Neural cell (in vitro differentiated cells): Measurements from ENCODE around the gene GPBAR1. TPM values are rescaled to one million over a fixed set of nuclear protein-coding genes. Genes with fewer than 3 reads are reported as not detected.

ENCODE experiments used
- H2AFZ ChIP-seq: fragments of 200-600, 300-800 bp; sonication (generic), shearing (Covaris generic); 2 replicates; pipeline ENCODE4 v1.6.0; 2014; ENCODE audit warnings: low read depth, mild to moderate bottlenecking, antibody characterized with exemption, low read length, moderate library complexity
- H3F3A ChIP-seq: fragments of 200-600 bp; shearing (Covaris generic); 2 replicates; pipeline ENCODE4 v1.6.1; 2016; ENCODE audit warnings: mild to moderate bottlenecking, moderate library complexity, mixed read lengths, antibody characterized with exemption, low read length; ENCODE audit not compliant: insufficient read depth, poor library complexity, severe bottlenecking
- H3K27ac ChIP-seq: fragments of 200-600, 300-800 bp; sonication (generic), shearing (Covaris generic); 2 replicates; pipeline ENCODE4 v1.5.1; 2014; ENCODE audit warnings: mild to moderate bottlenecking, low read length, moderate library complexity
- H3K27me3 ChIP-seq: fragments of 300-800, 200-600 bp; sonication (generic), shearing (Covaris generic); 2 replicates; pipeline ENCODE4 v1.6.0; 2014; ENCODE audit warnings: mild to moderate bottlenecking, low read depth, low read length, moderate library complexity; ENCODE audit not compliant: insufficient read depth
- H3K36me3 ChIP-seq: fragments of 300-800, 200-600 bp; sonication (generic), shearing (Covaris generic); 2 replicates; pipeline ENCODE4 v1.5.1; 2014; ENCODE audit warnings: mild to moderate bottlenecking, antibody characterized with exemption, low read length, moderate library complexity; ENCODE audit not compliant: insufficient read depth
- H3K4me2 ChIP-seq: fragments of 300-800, 200-600 bp; sonication (generic), shearing (Covaris generic); 2 replicates; pipeline ENCODE4 v1.6.0; 2014; ENCODE audit warnings: mild to moderate bottlenecking, low read length
- H3K4me3 ChIP-seq: fragments of 300-800, 200-600 bp; sonication (generic), shearing (Covaris generic); 2 replicates; pipeline ENCODE4 v1.5.1; 2014; ENCODE audit warnings: mild to moderate bottlenecking, low read length, moderate library complexity
- H3K79me2 ChIP-seq: fragments of 200-600 bp; shearing (Covaris generic); replicated peaks from 2 replicates; pipeline ENCODE4 v1.6.0; 2014; ENCODE audit warnings: mild to moderate bottlenecking, low read length, moderate library complexity; ENCODE audit not compliant: insufficient read depth
- H3K9ac ChIP-seq: fragments of 300-800, 200-600 bp; sonication (generic), shearing (Covaris generic); 2 replicates; pipeline ENCODE4 v1.6.1; 2016; ENCODE audit warnings: mild to moderate bottlenecking, low read length, mixed read lengths
- H3K9me2 ChIP-seq: fragments of 200-600 bp; shearing (Covaris generic); 2 replicates; pipeline ENCODE4 v1.6.1; 2016; ENCODE audit warnings: mild to moderate bottlenecking, low read length, mixed read lengths; ENCODE audit not compliant: insufficient read depth
- H3K9me3 ChIP-seq: fragments of 200-600, 300-800 bp; sonication (generic), shearing (Covaris generic); 2 replicates; pipeline ENCODE4 v1.6.1; 2016; ENCODE audit warnings: mild to moderate bottlenecking, mixed run types, low read length, moderate library complexity, mixed read lengths
- H4K20me1 ChIP-seq: fragments of 200-600 bp; shearing (Covaris generic); 2 replicates; pipeline ENCODE4 v1.6.1; 2016; ENCODE audit warnings: mild to moderate bottlenecking, mixed run types; ENCODE audit not compliant: insufficient read depth
- CTCF ChIP-seq: fragments of 450-650 bp; IDR thresholded peaks from 2 replicates; pipeline ENCODE4 v1.5.1; 2014; ENCODE audit warnings: antibody characterized with exemption, mild to moderate bottlenecking, moderate library complexity; ENCODE audit not compliant: poor library complexity, severe bottlenecking
- EP300 ChIP-seq: fragments of 450-650 bp; conservative IDR thresholded peaks from 2 replicates; pipeline ENCODE4 v1.6.1; 2014; ENCODE audit warnings: antibody characterized with exemption, mild to moderate bottlenecking, moderate library complexity; ENCODE audit not compliant: poor library complexity, severe bottlenecking
- EZH2 ChIP-seq: fragments of 200-600, 300-800 bp; shearing (Covaris generic), sonication (generic); IDR thresholded peaks from 2 replicates; pipeline ENCODE4 v1.6.1; 2014; ENCODE audit warnings: antibody characterized with exemption, low read length, borderline replicate concordance, mild to moderate bottlenecking; ENCODE audit not compliant: insufficient read depth, poor library complexity, severe bottlenecking
- MXI1 ChIP-seq: fragments of 450-650 bp; conservative IDR thresholded peaks from 2 replicates; pipeline ENCODE4 v1.6.1; 2014; ENCODE audit warnings: antibody characterized with exemption, mild to moderate bottlenecking; ENCODE audit not compliant: poor library complexity, severe bottlenecking
- POLR2AphosphoS5 ChIP-seq: IDR thresholded peaks from 2 replicates; pipeline ENCODE4 v1.6.1; 2012
- RAD21 ChIP-seq: fragments of 450-650 bp; conservative IDR thresholded peaks from 2 replicates; pipeline ENCODE4 v1.6.1; 2014; ENCODE audit warnings: antibody characterized with exemption, mild to moderate bottlenecking, moderate library complexity
- REST ChIP-seq: IDR thresholded peaks from 2 replicates; pipeline ENCODE4 v1.6.1; 2012; ENCODE audit warnings: borderline replicate concordance
- SMC3 ChIP-seq: fragments of 450-650 bp; conservative IDR thresholded peaks from 2 replicates; pipeline ENCODE4 v1.6.1; 2014; ENCODE audit warnings: antibody characterized with exemption, mild to moderate bottlenecking, moderate library complexity; ENCODE audit not compliant: poor library complexity
- TAF1 ChIP-seq: IDR thresholded peaks from 2 replicates; pipeline ENCODE4 v1.6.1; 2012; ENCODE audit warnings: low read depth
- polyA plus RNA-seq: library from polyadenylated mRNA; depleted of rRNA; stranded (reverse); fragments of >200 nt; gene quantifications from 2 replicates; pipeline ENCODE4 v1.2.3, GENCODE V29; 2014

The GPBAR1 gene
- polyA plus RNA-seq, 1 donor from 2014 or later, result not detected

GRCh38 chr2:218274586-218274985 lies 13.8 kb downstream of the GPBAR1 start:
- no peaks in the 10 kb centered on the region for H3K9me2 ChIP-seq
- H4K20me1 ChIP-seq, result no peaks in the 10 kb centered on the region
- H3K36me3 ChIP-seq, result no peaks in the 10 kb centered on the region
- no peaks in the 10 kb centered on the region for H3K27me3 ChIP-seq
- no peak overlapping the region for H3K27ac ChIP-seq
- peaks cover 1% of the 10 kb centered on the region for H3K79me2 ChIP-seq
- no peaks in the 10 kb centered on the region for H3F3A ChIP-seq
- no peak overlapping the region for H3K9ac ChIP-seq
- no peak overlapping the region for H2AFZ ChIP-seq
- H3K9me3 ChIP-seq, result no peaks in the 10 kb centered on the region
- no peak overlapping the region for H3K4me2 ChIP-seq
- H3K4me3 ChIP-seq, result no peak overlapping the region
- no peak for TF ChIP-seq EP300
- TF ChIP-seq POLR2AphosphoS5, result no peak
- TF ChIP-seq SMC3, result no peak
- TF ChIP-seq CTCF, result no peak
- no peak for TF ChIP-seq EZH2
- TF ChIP-seq TAF1, result no peak
- no peak for TF ChIP-seq RAD21
- TF ChIP-seq REST, result no peak
- TF ChIP-seq MXI1, result no peak

GRCh38 chr2:218275371-218276072 lies 14.7 kb downstream of the GPBAR1 start:
- Histone ChIP-seq H3K4me2 (no peak overlapping the region), H3K4me3 (no peak overlapping the region), H3K27me3 (no peaks in the 10 kb centered on the region), H3F3A (no peaks in the 10 kb centered on the region), H3K9me3 (no peaks in the 10 kb centered on the region), H3K36me3 (no peaks in the 10 kb centered on the region), H4K20me1 (no peaks in the 10 kb centered on the region), H3K79me2 (no peaks in the 10 kb centered on the region), H3K9ac (no peak overlapping the region), H3K9me2 (no peaks in the 10 kb centered on the region), H2AFZ (no peak overlapping the region), H3K27ac (no peak overlapping the region)
- no peak for TF ChIP-seq EZH2
- TF ChIP-seq RAD21, result no peak
- TF ChIP-seq REST, result no peak
- TF ChIP-seq EP300, result no peak
- no peak for TF ChIP-seq POLR2AphosphoS5
